NCI-H1092 treated with DMSO at 0.1 percent for 48 hours (cell line): ENCODE results near the gene ITLN2.
"Not testable (repeated sequence)": the region's sequence is repeated elsewhere in the genome, so short reads cannot be mapped to it uniquely, and the experiment has no call there.

Source experiments
- DNase-seq: peaks from one replicate; lab custom pipeline; 2025; lab: John Stamatoyannopoulos, UW

The ITLN2 gene

DNA sequence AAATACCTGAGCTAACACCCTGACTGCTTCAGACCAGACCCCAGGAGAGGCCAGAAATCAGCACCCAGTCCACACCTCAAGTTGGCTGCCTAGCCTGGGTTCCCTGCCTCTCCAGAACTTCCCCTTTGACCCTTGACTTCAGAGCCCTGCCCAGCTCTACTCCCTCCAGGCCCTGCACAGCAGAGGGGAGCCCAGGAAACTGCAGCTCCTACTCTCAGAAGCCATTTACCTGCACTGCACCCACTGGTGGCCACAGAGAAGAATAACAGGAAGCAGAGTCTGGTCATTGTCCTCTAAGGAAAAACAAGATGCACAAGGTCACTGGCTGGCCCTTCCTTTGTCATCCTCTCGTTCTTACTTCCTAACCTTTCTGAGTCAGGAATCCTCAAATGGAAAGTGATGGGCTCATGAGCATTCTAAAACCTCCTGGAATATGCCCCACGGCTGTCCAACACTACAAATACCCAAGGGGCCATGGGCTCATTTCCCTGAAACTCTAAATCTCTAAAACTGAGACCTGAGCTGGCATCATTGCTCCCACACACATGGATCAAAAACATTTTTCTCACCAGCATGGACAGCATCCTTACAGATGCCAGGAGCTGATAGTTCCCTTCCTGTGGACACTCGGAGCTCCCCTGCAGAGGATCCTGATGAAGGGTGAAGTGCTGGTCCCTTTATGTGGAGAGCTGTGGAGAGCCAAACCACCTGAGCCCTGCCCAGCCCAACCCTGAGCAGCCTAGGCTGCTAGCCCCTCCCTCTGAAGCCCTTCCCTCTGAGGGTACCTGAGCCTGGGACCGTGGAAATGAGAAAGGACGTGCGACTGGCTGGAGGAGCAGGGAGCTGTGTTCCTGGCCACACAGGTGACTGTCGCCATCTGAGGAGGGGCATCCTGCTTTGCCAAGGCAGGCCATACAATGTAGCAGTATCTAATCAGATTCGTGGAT, at the start of gene ITLN2:
ITLN2 (minus strand) TSS at position 652 of the 947 bp plus-strand sequence; CDS start at position 584, 68 bp downstream.
- no peak for DNase-seq

DNA sequence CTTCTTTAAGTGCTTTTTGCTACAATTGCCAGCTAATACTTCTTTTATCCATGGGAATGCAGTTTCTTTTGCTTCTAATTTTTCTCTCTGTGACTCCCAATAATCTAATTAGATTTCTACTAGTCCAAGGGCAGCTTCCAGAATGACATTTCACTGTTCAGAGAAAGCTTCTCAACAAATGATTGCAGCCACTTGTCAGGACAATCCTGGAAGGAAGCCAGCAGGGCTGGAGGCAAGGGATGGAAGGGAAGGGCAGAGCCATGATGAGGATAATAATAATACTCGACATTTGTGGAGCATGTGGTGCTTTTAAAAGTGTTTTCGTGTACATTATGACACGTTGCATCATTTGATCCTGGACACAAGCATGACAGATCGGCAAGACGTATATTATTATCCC, 46.9 kb upstream of the ITLN2 start:
- DNase-seq = peak; percentile 28

DNA sequence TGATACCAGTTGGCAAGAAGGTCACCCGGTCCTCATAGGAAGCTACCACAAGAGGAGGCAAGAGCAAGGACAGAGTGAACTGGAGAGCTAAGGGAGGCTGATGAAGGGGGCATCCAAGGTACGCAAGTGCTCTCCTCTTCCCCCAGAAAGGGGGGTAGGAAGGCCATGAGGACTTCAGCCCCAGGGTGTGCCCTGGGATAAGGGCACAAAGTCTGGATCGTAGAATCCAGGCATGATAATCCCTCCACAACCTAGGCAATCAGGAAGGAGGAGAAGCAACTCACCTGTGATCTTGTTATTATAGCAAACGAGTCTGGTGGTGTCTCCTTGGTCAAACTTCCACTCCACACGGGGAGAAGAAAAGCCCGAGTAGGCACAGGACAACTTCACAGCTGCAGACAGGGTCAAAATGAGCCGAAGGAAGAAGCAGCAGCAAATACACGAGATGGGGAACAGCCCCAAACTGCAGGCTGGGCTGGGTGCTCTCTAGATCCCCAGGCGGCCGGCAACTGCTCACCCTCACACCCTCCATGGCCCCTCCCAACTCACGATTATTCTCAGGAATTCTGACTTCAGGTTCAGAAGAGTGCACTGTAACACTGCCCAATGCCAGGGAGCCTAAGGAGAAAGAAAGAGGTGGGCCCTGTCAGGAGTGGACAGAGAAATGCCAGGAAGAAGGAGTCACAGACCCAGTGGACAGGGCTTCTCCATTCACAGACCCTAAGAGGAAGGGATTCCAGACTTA, 46.3 kb upstream of the ITLN2 start:
- DNase-seq = no peak

DNA sequence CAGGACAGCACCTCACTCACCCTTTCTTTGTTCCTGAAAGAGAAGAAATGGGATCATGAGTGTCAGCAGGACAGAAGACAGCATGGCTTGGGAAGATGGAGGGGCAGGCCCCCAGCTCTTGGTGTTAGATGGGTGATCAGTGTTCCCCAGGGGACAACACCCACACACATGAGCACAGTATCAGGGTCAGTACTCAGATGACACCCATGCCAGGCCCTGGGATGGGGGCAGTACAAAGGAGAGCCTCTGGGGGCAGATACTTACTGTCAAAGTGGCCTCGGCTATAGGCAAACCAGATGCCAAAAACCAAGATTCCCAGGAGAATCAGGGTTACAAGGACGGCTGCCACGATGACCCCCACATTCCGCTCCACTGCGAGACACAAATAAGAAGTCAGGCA, 44.8 kb upstream of the ITLN2 start:
- DNase-seq = no peak

DNA sequence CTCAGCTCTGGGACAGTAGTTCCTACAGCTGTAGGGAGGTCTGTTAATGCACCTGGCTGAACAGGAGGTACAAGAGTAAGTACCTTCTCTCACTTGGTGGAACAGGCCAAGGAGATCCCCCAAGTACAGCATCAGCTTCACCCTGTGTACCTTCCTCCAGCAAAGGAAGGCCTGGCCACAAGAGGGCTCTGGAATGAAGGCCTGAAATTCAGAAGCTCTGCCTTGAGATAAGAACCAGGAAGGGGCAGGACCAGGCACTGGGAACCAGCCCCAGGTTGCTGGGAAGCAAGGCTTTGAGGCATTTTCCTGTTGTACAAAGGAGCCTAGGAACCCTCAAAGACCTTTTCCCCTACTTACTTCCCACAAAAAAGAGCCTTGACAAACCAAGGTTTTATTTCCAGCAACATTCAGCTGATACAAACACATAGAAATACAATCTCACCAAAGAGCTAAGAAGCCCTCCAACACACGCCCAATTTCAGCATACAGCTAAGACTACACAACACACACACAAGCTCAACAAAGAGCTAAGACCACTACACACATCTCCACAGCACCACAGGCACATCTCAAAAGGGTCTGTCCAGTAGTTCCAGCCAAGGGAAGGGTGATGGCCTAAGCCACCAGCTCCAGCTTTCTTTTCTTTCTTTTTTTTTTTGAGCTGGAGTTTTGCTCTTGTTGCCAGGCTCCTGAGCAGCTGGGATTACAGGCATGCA, 42.9 kb upstream of the ITLN2 start:
- peak; percentile 11 for DNase-seq

DNA sequence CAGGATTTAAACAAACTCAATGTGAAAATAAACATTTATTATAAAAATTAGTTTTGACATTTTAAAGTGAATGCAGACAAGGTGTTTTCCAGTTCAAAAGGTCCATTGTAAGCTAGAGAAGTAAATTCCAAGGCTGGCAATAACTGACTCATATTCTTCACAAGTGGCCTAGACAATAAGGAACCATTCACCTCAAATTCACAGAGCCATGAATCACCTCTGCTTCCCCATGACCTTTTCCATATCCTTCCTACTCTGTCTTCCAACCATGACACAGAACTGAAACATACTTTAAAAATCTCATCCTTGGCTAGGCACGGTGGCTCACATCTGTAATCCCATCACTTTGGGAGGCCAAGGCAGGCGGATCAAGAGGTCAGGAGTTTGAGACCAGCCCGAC, 41.6 kb upstream of the ITLN2 start:
- DNase-seq = no peak

DNA sequence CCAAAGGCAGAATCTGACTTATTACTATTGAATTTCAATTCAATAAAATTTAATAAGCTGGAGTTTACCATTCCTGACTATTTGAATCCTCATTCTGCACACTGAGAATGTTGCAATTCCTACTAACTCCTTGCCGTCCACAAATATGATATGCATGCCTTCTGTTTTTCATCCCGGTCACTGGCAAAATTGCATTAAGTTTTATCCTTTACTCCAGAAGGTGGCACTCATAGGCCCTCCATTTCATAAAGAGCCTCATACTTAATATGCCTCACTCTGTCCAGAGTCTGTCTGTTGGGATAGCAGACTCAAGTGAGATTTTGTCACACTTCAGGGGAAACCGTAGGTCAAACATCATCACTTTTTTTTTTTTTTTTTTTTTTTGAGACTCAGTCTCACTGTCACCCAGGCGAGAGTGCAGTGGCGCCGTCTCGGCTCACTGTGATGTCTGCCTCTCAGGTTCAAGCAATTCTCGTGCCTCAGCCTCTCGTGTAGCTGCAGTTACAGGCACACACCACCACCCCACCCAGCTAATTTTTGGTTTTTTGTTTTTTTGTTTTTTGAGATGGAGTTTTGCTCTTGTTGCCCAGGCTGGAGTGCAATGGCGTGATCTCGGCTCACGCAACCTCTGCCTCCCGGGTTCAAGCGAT, 39.1 kb upstream of the ITLN2 start:
- peak; percentile 25 for DNase-seq

DNA sequence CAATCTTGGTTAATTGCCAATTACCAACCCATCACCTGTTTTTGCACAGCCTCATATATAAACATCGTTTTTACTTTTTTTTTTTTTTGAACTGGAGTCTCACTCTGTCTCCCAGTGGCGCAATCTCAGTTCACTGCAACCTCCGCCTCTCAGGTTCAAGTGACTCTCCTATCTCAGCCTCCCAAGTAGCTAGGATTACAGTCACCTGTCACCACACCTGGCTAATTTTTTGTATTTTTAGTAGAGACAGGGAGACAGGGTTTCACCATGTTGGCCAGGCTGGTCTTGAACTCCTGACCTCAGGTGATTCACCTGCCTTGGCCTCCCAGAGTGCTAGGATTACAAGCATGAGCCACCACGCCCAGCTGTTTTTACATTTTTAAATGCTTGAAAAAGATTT, 37.4 kb upstream of the ITLN2 start:
- not testable (repeated sequence) for DNase-seq

DNA sequence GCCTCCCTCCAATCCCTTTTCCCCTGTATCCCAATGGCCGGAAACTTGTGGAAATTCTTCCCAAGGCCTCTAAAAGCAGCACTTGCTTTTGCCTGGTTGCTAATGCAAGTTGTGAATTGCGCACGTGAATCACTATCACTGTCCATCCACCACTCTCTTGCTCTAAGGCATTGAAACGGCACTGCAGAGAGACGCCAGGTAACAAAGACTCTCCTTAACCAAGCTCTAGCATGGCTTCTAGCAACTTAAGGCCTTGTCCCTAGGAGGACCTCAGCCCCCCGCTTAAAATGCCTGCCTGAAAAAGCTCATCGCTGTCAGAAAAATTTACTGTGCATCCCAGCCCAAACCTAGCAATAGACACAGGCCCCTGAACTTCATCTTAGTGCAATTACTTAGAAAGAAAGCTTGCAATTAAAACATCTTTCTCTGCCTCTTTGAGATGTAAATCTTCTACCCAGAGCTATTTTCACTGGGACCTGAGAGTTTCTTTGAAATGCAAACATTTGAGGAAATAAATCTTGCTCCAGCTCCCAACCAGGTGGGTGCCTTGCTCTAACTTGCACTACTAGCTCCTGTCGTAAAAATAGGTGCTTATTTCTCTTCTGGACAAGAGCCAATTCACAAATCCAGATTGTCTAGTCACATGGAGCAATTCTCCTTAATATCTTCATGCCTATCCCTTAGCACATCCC, 32.9 kb upstream of the ITLN2 start:
- no peak for DNase-seq

DNA sequence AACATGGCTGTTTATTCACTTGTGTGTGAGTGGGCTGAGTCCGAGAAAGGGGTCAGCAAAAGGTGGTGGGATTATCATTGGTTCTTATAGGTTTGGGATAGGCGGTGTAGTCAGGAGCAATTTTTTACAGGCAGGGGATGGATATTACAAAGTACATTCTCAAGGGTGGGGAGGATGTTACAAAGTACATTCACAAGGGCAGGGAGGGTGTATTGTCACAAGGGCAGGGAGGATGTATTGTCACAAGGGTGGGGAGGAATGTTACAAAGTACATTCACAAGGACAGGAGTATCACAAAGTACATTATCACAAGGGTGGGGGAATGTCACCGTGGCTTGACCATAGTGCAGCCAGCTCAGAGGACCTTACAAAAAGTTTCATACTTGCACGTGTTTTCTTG, 31.1 kb upstream of the ITLN2 start:
- DNase-seq = no peak

DNA sequence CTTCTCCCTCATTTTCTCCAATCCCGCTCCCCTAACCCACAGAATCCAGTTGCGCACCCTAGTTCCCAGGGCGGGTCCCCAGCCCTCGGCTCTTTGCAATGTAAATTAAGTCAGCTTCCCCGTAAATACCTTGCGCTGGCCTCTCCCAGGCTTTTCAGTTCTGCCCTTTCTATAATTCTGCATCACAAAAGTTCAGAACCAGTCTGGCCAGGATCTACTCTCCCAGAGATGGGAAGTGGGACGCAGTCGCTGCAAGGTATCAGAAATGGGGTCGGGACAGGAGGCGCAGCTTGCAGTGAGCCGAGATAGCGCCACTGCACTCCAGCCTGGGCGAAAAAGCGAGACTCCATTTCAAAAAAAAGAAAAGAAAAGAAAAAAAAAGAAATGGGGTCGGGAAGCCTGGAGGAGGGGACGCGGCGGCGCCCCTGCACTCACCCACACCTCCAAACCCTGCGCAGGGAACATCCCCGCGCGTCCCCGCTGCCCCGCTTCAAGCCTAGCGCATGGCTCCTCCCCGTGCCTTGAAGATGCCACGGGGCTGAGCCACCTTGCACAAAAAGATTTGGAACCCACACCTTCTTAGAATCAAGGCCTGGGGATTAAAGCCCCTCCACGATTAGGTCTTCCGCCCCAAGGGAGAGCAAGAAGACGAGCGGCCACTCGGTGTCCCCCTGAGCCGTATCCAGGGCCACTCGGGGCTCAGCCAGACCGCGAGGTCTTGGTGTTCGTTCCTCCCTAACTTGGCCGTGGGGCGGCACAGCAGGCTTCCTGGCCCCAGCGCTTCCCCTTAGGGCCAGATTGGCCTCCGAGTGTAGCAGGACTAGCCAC, 27.2 kb upstream of the ITLN2 start:
- no peak for DNase-seq

DNA sequence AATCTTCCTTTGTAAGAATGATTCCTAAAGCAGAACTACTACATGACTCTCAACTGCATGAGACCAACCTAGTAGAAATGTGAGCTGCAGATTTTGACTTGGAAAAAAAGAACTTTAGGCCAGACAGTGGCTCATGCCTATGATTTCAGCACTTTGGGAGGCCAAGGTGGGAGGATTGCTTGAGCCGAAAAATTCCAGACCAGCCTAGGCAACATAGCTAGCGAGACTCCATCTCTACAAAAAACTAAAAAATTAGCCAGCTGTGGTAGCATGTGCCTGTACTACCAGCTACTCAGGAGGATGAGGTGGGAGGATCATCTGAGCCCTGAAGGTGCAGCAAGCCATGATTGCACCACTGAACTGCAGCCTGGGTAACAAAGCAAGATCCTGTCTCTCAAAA, 24.7 kb upstream of the ITLN2 start:
- no peak for DNase-seq

DNA sequence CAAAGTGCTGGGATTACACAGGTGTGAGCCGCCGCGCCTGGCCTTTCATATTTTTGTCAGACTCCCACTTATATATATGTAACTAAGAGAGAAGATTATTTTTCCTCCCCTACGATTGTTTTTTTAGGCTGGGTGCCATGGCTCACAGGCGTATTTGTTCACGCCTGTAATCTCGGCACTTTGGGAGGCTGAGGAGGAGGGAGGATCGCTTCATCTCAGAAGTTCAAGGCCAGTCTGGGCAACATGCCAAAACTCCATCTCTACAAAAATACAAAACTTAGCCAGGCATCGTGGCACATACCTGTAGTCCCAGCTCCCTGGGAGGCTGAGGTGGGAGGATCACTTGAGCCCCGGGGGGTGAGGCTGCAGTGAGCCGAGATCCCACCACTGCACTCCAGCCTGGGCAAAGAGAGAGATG, 23.9 kb upstream of the ITLN2 start:
- DNase-seq = peak; percentile 42

DNA sequence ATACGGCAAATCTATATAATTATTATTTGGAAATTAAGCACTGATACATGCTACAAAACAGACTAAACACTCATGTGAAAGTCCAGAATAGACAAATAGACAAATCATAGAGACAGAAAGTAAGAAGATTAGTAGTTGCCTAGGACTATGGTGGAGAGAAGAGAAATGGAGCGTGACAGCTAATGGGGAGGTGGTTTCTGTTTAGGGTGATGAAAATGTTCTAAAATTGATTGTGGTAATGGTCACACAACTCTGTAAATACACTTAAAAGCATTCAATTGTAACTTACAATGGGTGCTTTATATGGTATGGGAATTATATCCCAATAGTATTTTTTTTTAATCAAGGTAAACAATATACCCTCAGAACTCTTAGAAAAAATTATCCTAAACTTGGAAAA, 20.4 kb upstream of the ITLN2 start:
- DNase-seq = no peak

DNA sequence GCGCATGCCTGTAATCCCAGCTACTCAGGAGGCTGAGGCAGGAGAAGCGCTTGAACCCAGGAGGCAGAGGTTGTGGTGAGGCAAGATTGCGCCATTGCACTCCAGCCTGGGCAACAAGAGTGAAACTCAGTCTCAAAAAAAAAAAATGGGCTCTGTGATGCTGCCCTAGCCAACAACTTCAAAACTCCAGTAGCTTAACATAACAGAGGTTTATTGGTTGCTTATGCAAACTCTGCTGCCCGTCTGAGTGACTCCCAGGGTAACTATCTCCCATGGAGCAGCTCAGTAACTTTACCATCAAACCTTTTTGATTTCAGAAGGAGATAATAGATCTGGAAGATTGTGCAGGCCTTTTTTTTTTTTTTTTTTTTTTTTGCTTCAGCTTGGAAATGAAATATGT, 18.9 kb upstream of the ITLN2 start:
- no peak for DNase-seq

DNA sequence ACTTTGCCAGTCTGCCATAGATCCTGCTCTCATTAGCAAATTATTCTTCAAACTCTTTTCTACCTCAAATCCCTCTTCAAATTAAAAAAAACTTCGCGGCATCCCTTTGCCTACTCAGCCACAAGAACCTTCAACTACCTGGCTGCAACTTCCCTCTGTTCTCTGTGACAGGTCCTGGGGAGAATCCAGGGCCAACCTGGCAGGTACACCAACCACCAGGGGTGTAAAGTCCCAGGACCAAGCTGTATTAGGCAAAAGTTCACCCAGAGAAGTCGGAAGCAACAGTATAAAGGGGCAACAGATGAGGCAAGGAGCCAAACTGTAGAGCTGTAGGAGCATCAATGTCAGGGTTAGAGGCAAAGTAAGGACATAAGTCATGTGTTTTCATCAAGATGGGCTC, 18.3 kb upstream of the ITLN2 start:
- no peak for DNase-seq

DNA sequence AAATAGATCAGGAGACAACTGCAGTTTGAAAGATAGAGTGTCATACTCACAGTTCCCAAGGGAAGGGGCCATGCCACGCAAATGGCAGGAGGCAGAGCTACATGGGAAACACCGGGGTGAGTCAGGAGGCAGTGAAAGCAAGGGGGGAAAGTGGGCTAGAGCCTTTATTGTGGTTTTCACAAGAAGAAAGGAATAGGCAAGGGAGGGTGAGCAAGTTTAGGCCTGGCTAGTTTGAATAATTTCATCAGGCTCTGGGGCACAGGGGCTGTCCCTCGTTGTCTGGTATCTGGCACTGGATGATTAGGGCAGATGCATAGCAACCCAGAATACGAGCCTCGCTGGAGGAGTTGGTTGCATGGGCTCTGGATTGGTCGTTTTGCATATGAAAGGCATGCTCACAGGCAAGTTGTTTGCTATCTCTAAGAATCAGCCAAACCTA, 17.0 kb upstream of the ITLN2 start:
- DNase-seq = no peak

DNA sequence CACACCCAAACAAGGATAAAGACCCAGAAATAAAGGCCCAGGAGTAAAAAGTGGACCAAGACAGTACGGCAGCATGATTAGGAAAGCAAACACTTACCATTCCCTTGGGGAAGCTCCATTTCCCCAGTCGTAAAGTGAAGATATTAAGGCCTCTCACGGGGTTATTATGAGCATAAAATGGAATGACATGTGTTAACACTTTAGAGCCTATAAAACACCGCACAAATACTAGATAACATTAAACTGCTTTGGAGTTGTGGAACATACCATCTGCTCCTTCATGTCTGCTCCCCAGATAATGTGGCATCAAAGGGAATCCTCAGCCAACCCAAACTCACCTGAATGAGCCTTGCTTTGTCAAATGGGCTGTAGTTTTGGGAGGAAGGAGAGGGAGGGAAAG, 8.9 kb upstream of the ITLN2 start:
- peak; percentile 17 for DNase-seq

DNA sequence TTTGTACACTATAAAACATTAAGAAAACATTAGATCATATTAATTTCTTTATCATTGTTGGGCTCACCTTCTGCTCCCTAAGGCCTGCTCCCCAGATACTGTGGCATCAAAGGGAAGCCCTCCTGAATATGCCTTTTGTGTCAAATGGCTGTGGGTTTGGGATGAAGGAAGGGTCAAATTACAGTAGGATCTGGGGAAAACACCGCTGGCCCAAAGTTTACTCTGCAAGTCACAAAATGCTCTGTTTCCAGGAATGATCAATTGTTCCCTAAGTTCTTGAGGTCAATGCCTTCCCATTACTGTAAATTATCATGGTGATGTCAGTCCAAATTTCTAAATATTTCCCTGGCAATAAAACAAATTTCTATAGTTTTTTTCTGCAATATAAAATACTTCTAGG, 6.8 kb upstream of the ITLN2 start:
- DNase-seq = no peak

DNA sequence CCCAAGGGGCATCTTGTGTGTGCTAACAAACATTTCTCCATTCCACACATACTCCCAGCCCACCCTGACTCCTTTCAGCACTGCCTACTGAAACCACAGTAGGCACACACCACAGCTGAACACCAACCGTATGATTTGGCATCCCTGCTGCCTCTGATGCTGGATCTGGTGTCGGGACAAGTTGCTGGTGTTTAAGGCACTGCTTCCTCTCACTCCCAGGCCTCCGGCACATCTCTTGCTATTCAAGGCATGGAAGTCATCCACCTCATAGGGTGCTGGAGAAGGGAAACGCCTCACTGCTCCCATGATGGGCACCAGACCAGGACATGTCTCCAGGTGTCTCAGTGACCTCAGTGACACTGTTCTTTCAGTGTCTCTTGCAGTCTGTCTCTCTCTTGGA, 2.4 kb upstream of the ITLN2 start:
- DNase-seq = no peak
